ENCODE data around the gene CCDC146. TPM values are rescaled to one million over a fixed set of nuclear protein-coding genes. Genes with fewer than 3 reads are reported as not detected.
"Not testable (repeated sequence)": the region's sequence is repeated elsewhere in the genome, so short reads cannot be mapped to it uniquely, and the experiment has no call there.

CCDC146 gene, protein sequence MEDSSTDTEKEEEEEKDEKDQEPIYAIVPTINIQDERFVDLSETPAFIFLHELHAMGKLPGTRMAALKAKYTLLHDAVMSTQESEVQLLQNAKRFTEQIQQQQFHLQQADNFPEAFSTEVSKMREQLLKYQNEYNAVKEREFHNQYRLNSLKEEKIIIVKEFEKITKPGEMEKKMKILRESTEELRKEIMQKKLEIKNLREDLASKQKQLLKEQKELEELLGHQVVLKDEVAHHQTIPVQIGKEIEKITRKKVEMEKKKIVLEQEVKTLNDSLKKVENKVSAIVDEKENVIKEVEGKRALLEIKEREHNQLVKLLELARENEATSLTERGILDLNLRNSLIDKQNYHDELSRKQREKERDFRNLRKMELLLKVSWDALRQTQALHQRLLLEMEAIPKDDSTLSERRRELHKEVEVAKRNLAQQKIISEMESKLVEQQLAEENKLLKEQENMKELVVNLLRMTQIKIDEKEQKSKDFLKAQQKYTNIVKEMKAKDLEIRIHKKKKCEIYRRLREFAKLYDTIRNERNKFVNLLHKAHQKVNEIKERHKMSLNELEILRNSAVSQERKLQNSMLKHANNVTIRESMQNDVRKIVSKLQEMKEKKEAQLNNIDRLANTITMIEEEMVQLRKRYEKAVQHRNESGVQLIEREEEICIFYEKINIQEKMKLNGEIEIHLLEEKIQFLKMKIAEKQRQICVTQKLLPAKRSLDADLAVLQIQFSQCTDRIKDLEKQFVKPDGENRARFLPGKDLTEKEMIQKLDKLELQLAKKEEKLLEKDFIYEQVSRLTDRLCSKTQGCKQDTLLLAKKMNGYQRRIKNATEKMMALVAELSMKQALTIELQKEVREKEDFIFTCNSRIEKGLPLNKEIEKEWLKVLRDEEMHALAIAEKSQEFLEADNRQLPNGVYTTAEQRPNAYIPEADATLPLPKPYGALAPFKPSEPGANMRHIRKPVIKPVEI
- total RNA-seq = 10 to 100 TPM; 35.9 to 51.3 (median 44.3) TPM

DNA sequence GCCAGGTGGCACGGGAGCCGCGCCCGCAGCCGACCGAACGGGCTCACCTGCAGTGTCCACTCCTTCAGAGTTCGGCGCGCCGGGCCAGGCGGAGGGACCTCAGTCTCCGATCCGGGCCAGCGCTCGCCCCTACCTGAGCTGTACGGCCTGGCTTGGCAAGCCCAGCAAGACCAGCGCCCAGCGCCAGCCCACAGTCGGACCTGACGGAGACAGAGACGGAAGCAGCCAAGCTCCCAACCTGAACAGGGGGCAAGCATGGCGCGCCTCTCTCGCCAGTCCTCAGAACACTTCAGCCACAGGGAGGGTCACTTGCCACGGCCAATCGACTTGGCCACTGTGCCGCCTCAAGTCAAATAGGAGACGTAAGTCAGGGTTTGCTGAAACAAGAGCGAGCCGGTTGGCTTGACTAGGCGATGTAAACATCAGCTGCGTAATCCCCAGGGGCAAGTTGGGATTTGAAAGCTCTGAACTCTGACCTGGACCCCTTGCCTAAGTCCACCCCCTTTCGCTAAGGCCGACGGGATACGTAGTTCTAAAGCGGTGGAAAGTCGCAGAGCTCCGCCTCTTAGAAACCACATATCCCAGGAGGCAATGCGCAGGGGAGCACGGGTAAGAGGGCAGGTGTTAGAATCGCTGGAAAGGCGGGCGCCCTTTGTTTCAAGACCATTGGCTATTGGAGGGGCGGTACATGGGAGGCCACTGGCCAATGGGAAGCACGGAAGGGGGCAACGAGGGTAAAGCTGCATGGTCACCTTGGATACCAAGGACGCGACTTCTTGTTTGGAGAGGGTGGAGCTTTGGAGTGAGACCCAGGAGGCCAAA lies at the start of gene CCDC146:
Gene CCDC146, plus strand, starts transcription at position 756 of the 822 bp plus-strand sequence. CDS start 45,054 bp downstream, outside the sequence.
- WGBS, 2 donors = 0% methylated on average over 13 to 17 of the region's 50 CpGs
- TF ChIP-seq POLR2A (IDR thresholded peaks at IDR 0.05) = peak in 1 of 2 donors; percentile 64
- not testable (repeated sequence) for H3K27me3 ChIP-seq, H3K36me3 ChIP-seq, H3K9me3 ChIP-seq, H3K4me1 ChIP-seq
- intact Hi-C loops (cut with DNase I) = loop anchor here (10.0 kb wide), 1 partner anchor 123 kb away; no protein-coding TSS in a partner anchor
- peak within 1 kb of the TSS; percentile 66 to 86 (median 75) for H3K4me3 ChIP-seq (replicated peaks in 1 of 3)
- H3K27ac ChIP-seq = peak within 1 kb of the TSS; percentile 52 to 58 (median 53)
- DNase-seq = peak; percentile 99

- H3K4me1 ChIP-seq; H3K27ac ChIP-seq; DNase-seq; H3K9me3 ChIP-seq; H3K36me3 ChIP-seq; intact Hi-C loops (cut with DNase I); H3K4me3 ChIP-seq (replicated peaks in 1 of 3); H3K27me3 ChIP-seq: not testable (repeated sequence)
- WGBS, 2 donors = 100% methylated on average over 1 of the region's 6 CpGs; no CpG with 5 or more reads in 1 of the 2 donors
These were observed 47.5 kb upstream of the CCDC146 start for GRCh38 chr7:77074786-77075396.

- intact Hi-C loops (cut with DNase I); H3K4me1 ChIP-seq; H3K4me3 ChIP-seq (replicated peaks in 1 of 3); H3K27ac ChIP-seq; H3K27me3 ChIP-seq; H3K9me3 ChIP-seq; DNase-seq; H3K36me3 ChIP-seq: not testable (repeated sequence)
- WGBS, 2 donors = 94% methylated on average over 5 of the region's 5 CpGs; no CpG with 5 or more reads in 1 of the 2 donors
These were observed 45.4 kb upstream of the CCDC146 start for GRCh38 chr7:77077060-77077459.

GRCh38 chr7:77079112-77079511 lies 43.3 kb upstream of the CCDC146 start:
- intact Hi-C loops (cut with DNase I); H3K27ac ChIP-seq; H3K27me3 ChIP-seq: not testable (repeated sequence)

GRCh38 chr7:77079624-77080023 lies 42.8 kb upstream of the CCDC146 start:
- DNase-seq; H3K9me3 ChIP-seq; H3K36me3 ChIP-seq; H3K27ac ChIP-seq; H3K4me1 ChIP-seq; intact Hi-C loops (cut with DNase I); H3K4me3 ChIP-seq (replicated peaks in 1 of 3); H3K27me3 ChIP-seq: not testable (repeated sequence)
- WGBS, 2 donors = 62 to 64% methylated on average over 3 to 4 of the region's 5 CpGs

More at GRCh38 chr7:77079112-77079511, 43.3 kb upstream of the CCDC146 start:
- H3K9me3 ChIP-seq; DNase-seq; H3K4me1 ChIP-seq; H3K36me3 ChIP-seq; H3K4me3 ChIP-seq (replicated peaks in 1 of 3): not testable (repeated sequence)

DNA sequence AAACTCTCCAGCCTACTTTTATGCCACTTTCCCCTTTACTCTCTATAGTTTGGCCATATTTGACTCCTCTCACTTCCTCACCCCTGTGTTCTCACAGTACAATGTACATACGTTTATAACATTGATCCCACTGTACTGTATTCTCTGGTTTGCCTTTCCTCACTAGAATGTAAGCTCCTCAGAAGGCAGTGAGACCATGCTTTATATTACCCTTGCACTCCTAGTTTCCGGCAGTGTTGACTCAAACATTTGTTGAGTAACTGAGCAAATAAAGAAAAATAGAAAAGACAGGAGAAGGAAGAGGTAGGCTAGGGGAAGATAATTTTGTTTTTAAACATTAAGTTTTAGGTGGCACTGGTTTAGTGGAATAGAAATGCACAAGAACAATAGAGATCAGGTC lies 42.2 kb upstream of the CCDC146 start:
- intact Hi-C loops (cut with DNase I); H3K9me3 ChIP-seq; H3K27ac ChIP-seq; H3K4me1 ChIP-seq; DNase-seq; H3K27me3 ChIP-seq; H3K36me3 ChIP-seq; H3K4me3 ChIP-seq (replicated peaks in 1 of 3): not testable (repeated sequence)
- whole genome bisulfite sequencing, 2 donors = 90 to 95% methylated on average over 2 of the region's 2 CpGs

DNA sequence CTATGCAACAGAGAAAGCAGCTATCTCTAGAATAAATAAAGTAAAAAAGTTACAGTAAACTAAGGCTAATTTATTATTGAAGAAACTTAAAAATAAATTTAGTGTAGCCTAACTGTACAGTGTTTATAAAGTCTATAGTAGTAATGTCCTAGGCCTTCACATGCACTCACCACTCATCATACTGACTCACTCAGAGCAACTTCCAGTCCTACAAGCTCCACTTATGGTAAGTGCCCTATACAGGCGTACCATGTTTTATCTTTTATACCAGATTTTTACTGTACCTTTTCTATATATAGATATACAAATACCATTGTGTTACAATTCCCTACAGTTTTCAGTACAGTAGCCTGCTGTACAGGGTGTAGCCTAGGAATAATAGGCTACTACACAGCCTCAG lies 40.2 kb upstream of the CCDC146 start:
- H3K27ac ChIP-seq; H3K4me3 ChIP-seq (replicated peaks in 1 of 3); H3K36me3 ChIP-seq; H3K27me3 ChIP-seq; H3K4me1 ChIP-seq; DNase-seq; H3K9me3 ChIP-seq; intact Hi-C loops (cut with DNase I): not testable (repeated sequence)
- WGBS, 2 donors = 100% methylated on average over 1 of the region's 1 CpG; no CpG with 5 or more reads in 1 of the 2 donors

- H3K27ac ChIP-seq; H3K36me3 ChIP-seq; DNase-seq; intact Hi-C loops (cut with DNase I); H3K4me1 ChIP-seq; H3K27me3 ChIP-seq; H3K4me3 ChIP-seq (replicated peaks in 1 of 3); H3K9me3 ChIP-seq: not testable (repeated sequence)
- WGBS, 2 donors = 34 to 62% methylated on average over 2 of the region's 2 CpGs
These were observed 30.1 kb upstream of the CCDC146 start for GRCh38 chr7:77092301-77092700.

- H3K36me3 ChIP-seq; H3K27me3 ChIP-seq; H3K9me3 ChIP-seq; H3K4me1 ChIP-seq; H3K4me3 ChIP-seq (replicated peaks in 1 of 3); DNase-seq; intact Hi-C loops (cut with DNase I); H3K27ac ChIP-seq: not testable (repeated sequence)
- WGBS, 2 donors = 95 to 100% methylated on average over 2 of the region's 3 CpGs
These were observed 21.9 kb upstream of the CCDC146 start for GRCh38 chr7:77100501-77100900.

- H3K27ac ChIP-seq; intact Hi-C loops (cut with DNase I): not testable (repeated sequence)
- 77 to 89% methylated on average over 1 of the region's 1 CpG for WGBS, 2 donors
These were observed 21.2 kb upstream of the CCDC146 start for GRCh38 chr7:77101187-77101586.

GRCh38 chr7:77102671-77103070 lies 19.7 kb upstream of the CCDC146 start:
- DNase-seq; intact Hi-C loops (cut with DNase I): not testable (repeated sequence)

More at GRCh38 chr7:77101187-77101586, 21.2 kb upstream of the CCDC146 start:
- H3K4me1 ChIP-seq; H3K9me3 ChIP-seq; H3K36me3 ChIP-seq; H3K4me3 ChIP-seq (replicated peaks in 1 of 3); H3K27me3 ChIP-seq; DNase-seq: not testable (repeated sequence)

More at GRCh38 chr7:77102671-77103070, 19.7 kb upstream of the CCDC146 start:
- H3K36me3 ChIP-seq; H3K4me3 ChIP-seq (replicated peaks in 1 of 3); H3K27me3 ChIP-seq; H3K27ac ChIP-seq; H3K4me1 ChIP-seq; H3K9me3 ChIP-seq: not testable (repeated sequence)
